ENCODE measurements around the gene MAP7. TPM values are rescaled to one million over a fixed set of nuclear protein-coding genes. Genes with fewer than 3 reads are reported as not detected.

The MAP7 gene
- total RNA-seq, 2 experiments from 2014 or later: 0.45 to 0.49 TPM

GRCh38 chr6:136464874-136465273, 85.3 kb downstream of the MAP7 start:
- Mint-ChIP-seq H3K4me3 (no peak overlapping the region), H3K9me3 (no peaks in the 10 kb centered on the region), H3K4me1 (ENCODE audit: low read depth) (peaks cover 3% of the 10 kb centered on the region), H3K27ac (no peak overlapping the region), H3K27me3 (no peaks in the 10 kb centered on the region), H3K36me3 (ENCODE audit: low read depth) (no peaks in the 10 kb centered on the region)
- DNase-seq (no peak), ATAC-seq (ENCODE audit: poor library complexity) (no peak)
- Histone ChIP-seq H3K9me3 (ENCODE audit: control insufficient read depth in 1 of 2, insufficient read depth in 1 of 2, low read length in 2 of 2) (no peaks in the 10 kb centered on the region), H3K4me1 (ENCODE audit: insufficient read depth, low read length) (no peaks in the 10 kb centered on the region), H3K36me3 (ENCODE audit: insufficient read depth, low read length) (no peaks in the 10 kb centered on the region), H3K27ac (ENCODE audit: low read depth in 1 of 2, low read length in 2 of 2) (no peak overlapping the region), H3K4me3 (ENCODE audit: low read length) (no peak overlapping the region), H3K27me3 (ENCODE audit: control insufficient read depth in 1 of 2, insufficient read depth in 2 of 2, low read length in 2 of 2) (no peaks in the 10 kb centered on the region)
- intact Hi-C loops (cut with DNase I, micrococcal nuclease): no loop called here
- ChIA-PET CTCF (no interaction called here), POLR2A (no interaction called here)
- no peak for TF ChIP-seq CTCF (IDR thresholded peaks at IDR 0.05)

GRCh38 chr6:136464148-136464547, 86.1 kb downstream of the MAP7 start:
- no peak for ATAC-seq (ENCODE audit: poor library complexity)
- no peak overlapping the region for H3K27ac Mint-ChIP-seq

GRCh38 chr6:136463743-136464142, 86.5 kb downstream of the MAP7 start:
- no peak overlapping the region for H3K4me3 Mint-ChIP-seq
- H3K27ac Mint-ChIP-seq: no peak overlapping the region
- no peak overlapping the region for H3K4me3 ChIP-seq (ENCODE audit: low read length)
- H3K27me3 Mint-ChIP-seq: no peaks in the 10 kb centered on the region
- ChIA-PET POLR2A (no interaction called here), CTCF (no interaction called here)
- ATAC-seq (ENCODE audit: poor library complexity) (no peak), DNase-seq (no peak)
- H3K4me1 Mint-ChIP-seq (ENCODE audit: low read depth): peaks cover 3% of the 10 kb centered on the region
- no peaks in the 10 kb centered on the region for H3K27me3 ChIP-seq (ENCODE audit: control insufficient read depth in 1 of 2, insufficient read depth in 2 of 2, low read length in 2 of 2)
- TF ChIP-seq CTCF (IDR thresholded peaks at IDR 0.05): no peak
- H3K27ac ChIP-seq (ENCODE audit: low read depth in 1 of 2, low read length in 2 of 2): no peak overlapping the region
- intact Hi-C loops (cut with DNase I, micrococcal nuclease): no loop called here
- H3K4me1 ChIP-seq (ENCODE audit: insufficient read depth, low read length): no peaks in the 10 kb centered on the region
- H3K36me3 ChIP-seq (ENCODE audit: insufficient read depth, low read length): no peaks in the 10 kb centered on the region
- no peaks in the 10 kb centered on the region for H3K9me3 Mint-ChIP-seq
- H3K9me3 ChIP-seq (ENCODE audit: control insufficient read depth in 1 of 2, insufficient read depth in 1 of 2, low read length in 2 of 2): no peaks in the 10 kb centered on the region
- no peaks in the 10 kb centered on the region for H3K36me3 Mint-ChIP-seq (ENCODE audit: low read depth)

More at GRCh38 chr6:136464148-136464547, 86.1 kb downstream of the MAP7 start:
- Histone ChIP-seq H3K36me3 (ENCODE audit: insufficient read depth, low read length) (no peaks in the 10 kb centered on the region), H3K27me3 (ENCODE audit: control insufficient read depth in 1 of 2, insufficient read depth in 2 of 2, low read length in 2 of 2) (no peaks in the 10 kb centered on the region), H3K27ac (ENCODE audit: low read depth in 1 of 2, low read length in 2 of 2) (no peak overlapping the region), H3K9me3 (ENCODE audit: control insufficient read depth in 1 of 2, insufficient read depth in 1 of 2, low read length in 2 of 2) (no peaks in the 10 kb centered on the region), H3K4me1 (ENCODE audit: insufficient read depth, low read length) (no peaks in the 10 kb centered on the region), H3K4me3 (ENCODE audit: low read length) (no peak overlapping the region)
- H3K9me3 Mint-ChIP-seq: no peaks in the 10 kb centered on the region
- no peak overlapping the region for H3K4me3 Mint-ChIP-seq
- H3K4me1 Mint-ChIP-seq (ENCODE audit: low read depth): peaks cover 3% of the 10 kb centered on the region
- no peak for DNase-seq
- TF ChIP-seq CTCF (IDR thresholded peaks at IDR 0.05): no peak
- ChIA-PET POLR2A (no interaction called here), CTCF (no interaction called here)
- intact Hi-C loops (cut with DNase I, micrococcal nuclease): no loop called here
- no peaks in the 10 kb centered on the region for H3K27me3 Mint-ChIP-seq
- no peaks in the 10 kb centered on the region for H3K36me3 Mint-ChIP-seq (ENCODE audit: low read depth)

All from CD4-positive, alpha-beta T cell (primary cell).